HG03558 (cell line): ENCODE data around the gene NUAK1.
"Not testable (repeated sequence)": the region's sequence is repeated elsewhere in the genome, so short reads cannot be mapped to it uniquely, and the experiment has no call there.

ENCODE experiments used
- ATAC-seq: cut with Tn5 transposase; IDR thresholded peaks from one replicate; pipeline ENCODE4 v1.9.1; 2021; ENCODE audit warnings: moderate number of reproducible peaks; ENCODE audit not compliant: unreplicated experiment; ENCODE audit errors: extremely low read depth

Gene NUAK1

GRCh38 chr12:106018286-106018685 is 120.5 kb downstream of the NUAK1 start:
- no peak for ATAC-seq

GRCh38 chr12:106016601-106017278 is 122.0 kb downstream of the NUAK1 start:
- ATAC-seq, result not testable (repeated sequence)

- no peak for ATAC-seq
These were observed 123.1 kb downstream of the NUAK1 start for GRCh38 chr12:106015646-106016045.

- ATAC-seq, result no peak
These were observed 124.8 kb downstream of the NUAK1 start for GRCh38 chr12:106013941-106014340.
